Kidney tubule cell (primary cell): ENCODE results near the gene SRR.
"Not testable (repeated sequence)": the region's sequence is repeated elsewhere in the genome, so short reads cannot be mapped to it uniquely, and the experiment has no call there.

ENCODE experiments used
- DNase-seq: peaks from one replicate; pipeline ENCODE4 v3.0.0-alpha.2; 2018; ENCODE audit warnings: low spot score

SRR gene

DNA sequence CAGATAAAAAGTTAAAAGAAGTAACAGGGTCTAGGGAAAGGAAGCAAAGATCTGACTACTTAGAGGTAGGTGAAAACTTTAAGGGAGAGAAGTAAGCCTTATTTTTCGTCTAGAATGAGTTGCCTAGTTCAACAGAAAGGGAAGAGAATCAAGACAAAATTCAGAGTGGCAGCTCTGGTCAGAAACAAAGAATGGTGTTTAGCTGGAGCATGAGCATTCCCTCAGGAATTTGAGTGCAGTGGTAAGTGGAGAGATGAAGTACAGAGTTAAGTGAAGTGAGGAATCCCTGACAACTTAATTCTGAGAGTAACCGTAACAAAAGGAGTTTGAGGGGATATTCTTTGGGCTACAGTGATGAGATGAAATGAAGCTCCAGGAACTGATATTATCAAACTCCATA lies 11.7 kb upstream of the SRR start:
- DNase-seq, result peak; percentile 55

DNA sequence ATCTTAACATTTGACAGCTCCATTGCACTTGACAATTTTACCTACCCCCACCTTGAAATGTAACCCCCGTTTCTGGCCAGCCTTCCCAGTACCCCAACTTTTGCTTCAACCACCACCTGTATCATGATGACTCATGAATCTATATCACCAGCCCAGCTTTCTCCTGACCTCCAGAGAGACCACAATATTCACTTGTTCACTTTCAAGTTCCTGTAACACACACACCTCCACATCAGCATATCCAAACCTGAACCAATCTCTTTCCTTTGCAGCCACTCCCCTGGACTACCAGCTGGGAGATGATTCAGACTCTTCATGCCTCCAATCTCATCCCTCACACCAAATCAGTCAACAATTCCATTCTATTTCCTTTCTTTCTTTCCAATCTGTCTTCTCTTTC lies 8.2 kb upstream of the SRR start:
- DNase-seq, result peak; percentile 43

DNA sequence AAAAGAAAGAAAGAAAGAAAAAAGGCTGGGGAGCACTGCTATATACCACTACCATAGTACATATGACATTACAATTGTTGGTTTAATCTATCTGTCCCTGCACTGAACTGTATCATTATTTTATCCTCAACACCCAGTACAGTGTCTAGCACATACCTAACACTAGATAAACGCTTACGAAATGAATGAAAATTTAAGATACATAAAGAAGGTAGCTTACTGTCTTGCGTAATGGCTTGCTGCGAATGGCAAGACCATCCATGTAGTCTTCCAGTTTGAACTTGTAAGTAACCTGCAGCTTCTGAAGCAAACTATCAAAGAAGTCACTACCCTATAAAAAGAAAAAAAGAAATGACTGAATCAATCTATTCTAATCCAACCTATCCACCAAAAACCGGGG lies 6.7 kb upstream of the SRR start:
- DNase-seq, result no peak

DNA sequence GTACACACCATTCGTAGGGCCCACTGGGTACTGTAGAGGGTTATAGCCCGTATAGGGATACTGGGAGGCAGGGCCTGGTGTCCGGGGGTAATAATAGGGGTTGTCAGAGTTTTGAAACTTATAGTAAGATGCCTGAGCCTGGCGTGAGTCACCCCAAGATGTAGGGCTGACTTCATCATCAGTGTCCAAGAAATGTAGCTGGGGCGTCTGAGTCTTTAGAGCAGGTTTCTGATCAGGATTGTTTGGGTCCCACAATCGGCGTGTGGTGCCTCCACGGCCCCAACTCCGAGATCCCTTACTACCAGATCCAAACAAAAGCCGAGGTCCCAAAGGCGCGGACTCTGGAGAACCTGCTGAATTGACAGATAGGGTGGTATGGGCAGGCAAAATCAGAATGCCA lies 4.6 kb upstream of the SRR start:
- no peak for DNase-seq

DNA sequence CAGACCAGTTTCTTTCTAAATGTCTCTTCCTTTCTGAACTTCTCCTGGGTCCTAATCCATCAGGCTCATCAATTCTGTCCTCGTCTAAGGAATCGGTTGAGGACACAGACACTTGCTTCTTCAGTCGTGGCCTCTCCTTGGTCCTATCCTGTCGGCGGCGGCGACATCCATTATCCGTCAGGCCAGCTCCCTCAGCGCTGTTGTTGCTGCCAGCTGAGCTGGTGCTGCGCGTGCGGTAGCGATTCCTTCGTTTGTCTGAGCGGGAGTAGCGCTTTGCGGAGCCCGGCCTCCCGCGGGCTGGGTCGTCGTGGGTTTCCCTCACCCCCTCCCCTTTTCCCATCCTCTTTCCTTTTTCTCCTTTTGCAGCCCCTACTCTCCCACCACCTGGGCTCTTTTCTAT lies 4.0 kb upstream of the SRR start:
- DNase-seq, result no peak

DNA sequence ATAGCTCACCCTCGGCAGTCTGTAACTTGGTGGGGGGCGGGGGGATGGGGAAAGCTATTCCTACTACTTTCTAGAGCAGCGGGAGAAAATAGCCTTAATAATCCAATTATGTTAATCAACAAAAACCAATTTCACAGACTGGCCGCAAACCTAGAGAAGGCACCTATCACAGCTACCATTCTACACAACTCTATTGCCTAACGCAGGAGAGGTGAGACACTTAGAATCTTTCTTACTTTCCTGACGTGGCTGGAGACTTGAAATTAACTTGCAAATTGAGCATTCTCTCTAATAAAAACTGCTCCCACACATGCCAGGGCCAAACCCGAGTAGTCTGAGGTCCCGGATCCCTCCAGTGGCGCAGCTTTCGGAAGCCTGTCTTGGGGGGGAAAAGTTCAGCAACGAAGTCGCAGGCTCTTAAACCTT lies 959 bp upstream of the SRR start:
- no peak for DNase-seq

DNA sequence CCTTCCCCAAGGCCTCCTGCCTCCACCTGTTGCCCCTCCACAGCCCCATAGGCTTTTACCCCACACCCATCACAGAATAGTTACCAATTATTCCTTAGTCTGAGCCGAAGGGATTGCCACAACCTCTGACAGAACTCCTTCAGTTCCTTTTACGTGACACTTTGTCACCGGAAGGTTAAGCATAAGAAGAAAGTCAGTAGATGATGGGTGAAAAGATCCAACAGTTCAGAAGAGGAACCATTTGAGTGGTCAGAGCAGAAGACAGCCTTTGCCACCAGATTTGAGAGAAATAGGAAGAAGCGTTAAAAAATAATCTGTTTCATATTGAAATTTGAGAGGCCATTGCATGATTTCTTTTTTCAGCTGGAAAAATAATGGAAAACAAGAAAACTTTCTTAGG lies 1.2 kb downstream of the SRR start:
- DNase-seq, result no peak

DNA sequence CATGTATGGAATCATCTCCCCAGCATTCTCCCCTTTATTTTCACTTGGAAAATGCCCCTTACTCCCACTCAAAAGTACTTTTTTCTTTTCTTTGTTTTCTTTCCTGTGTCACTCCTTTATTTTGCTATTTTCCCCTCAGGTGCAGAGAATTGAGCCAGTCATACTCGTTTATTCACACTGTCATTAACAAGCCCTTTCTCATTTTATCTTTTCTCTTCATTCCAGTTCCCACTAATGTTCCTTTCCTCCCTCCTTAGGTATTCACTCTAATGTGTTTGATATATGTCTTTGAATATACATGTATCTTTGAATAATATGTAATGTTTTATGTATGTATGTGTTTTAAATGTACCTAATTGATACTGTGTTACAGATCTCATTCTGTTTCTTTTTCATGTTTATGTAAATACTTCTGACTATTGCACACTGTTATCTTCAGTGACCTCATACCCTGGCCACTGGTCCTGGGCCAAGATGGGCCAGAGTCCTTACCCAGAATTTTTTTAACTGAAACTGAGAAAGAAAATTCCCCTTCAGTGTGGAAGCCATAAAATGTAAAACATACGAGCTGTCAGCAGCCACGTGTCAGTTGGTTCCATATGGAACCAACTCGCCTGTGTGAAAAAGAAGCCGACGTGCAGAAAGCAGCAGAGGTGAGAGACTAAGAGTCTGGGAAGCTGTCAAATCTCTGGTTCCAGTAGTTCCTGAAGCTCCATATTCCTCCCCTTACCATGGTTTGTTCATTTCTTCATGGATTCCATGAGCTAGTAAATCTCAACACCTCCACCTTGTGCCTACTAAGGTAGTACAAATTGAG lies 5.8 kb downstream of the SRR start:
- DNase-seq, result no peak

DNA sequence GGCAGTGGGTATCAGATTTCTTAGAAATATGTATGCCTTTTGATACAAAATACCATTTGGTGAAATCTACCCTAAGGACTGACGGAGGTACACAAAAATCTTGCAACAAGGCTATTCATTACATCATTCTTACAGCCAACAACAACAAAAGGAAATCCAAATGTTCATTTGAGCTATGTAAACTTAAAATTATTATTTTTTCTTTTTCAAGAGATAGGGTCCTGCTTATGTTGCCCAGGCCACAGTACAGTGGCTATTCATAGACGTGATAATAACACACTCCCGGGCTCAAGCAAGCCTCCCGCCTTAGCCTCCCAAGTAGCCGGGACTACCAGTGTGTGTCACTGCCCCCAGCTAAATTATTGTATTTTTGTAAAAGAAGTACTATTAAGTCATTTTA lies 9.0 kb downstream of the SRR start:
- no peak for DNase-seq

DNA sequence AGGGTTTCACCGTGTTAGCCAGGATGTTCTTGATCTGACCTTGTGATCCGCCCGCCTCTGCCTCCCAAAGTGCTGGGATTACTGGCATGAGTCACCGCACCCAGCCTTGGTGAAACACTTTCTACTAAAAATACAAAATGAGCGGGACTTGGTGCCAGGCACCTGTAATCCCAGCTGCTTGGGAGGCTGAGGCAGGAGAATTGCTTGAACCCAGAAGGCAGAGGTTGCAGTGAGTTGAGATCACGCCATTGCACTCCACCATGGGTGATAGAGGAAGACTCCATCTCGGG lies 13.1 kb downstream of the SRR start:
- not testable (repeated sequence) for DNase-seq

DNA sequence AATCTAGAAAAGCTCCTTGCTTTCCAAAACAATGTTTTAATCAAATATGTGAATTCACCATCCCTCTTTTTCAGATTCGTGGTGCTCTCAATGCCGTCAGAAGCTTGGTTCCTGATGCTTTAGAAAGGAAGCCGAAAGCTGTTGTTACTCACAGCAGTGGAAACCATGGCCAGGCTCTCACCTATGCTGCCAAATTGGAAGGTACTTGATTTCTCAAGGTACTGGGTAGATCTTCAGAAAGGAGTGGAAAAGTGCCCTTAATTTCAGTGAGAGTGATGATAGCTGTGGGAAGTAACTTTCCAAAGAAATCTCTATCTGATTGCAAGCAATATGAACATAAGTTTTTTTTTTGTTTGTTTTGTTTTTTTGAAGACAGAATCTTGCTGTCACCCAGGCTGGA lies 14.0 kb downstream of the SRR start:
- no peak for DNase-seq

DNA sequence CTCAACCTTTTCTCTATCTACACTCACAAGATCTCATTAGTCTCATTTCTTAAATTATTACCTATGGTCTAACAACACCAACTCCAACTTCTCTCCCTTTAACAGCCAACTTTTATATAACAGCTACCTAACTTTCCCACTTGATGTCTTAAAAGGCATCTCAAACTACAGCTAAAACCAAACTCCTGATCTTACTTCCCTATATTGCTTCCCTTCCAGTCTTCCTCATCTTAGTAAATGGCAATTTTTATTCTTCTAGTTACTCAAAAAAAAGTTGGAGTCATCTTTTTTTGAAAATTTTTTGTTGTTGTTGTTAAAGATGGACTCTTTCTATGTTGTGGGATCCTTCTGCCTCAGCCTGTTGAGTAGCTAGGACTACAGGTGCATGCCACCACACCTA lies 15.3 kb downstream of the SRR start:
- no peak for DNase-seq

DNA sequence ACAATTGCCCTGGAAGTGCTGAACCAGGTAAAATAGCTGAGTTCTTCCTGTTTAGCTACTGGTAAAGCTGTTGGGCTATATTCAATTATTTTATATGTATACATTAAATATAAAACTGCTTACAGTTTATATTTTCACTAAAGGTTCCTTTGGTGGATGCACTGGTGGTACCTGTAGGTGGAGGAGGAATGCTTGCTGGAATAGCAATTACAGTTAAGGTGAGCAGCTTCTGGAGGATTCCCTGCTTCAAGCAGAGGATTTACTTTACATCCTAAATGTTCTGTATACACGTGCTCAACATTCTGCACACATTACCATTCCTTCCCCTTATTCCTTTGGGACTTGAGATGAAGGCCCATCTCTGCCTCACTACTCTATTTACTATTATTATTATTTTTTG lies 17.6 kb downstream of the SRR start:
- DNase-seq, result no peak

DNA sequence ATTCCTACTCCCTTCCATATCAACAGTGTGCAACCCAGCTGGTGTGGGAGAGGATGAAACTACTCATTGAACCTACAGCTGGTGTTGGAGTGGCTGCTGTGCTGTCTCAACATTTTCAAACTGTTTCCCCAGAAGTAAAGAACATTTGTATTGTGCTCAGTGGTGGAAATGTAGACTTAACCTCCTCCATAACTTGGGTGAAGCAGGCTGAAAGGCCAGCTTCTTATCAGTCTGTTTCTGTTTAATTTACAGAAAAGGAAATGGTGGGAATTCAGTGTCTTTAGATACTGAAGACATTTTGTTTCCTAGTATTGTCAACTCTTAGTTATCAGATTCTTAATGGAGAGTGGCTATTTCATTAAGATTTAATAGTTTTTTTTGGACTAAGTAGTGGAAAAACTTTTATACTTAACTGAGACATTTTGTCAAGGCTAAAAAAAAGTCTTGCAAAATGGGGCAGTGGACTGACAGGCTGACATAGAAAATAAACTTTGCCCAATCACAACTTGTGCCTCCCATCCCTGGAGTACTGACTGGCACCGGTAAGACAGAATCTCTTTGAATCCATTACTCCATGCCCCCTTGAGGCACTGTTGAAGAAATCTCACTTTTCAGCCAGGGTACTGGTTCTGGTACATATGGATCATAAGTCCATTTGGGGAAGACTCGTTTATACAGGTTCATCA lies 20.0 kb downstream of the SRR start:
- no peak for DNase-seq

DNA sequence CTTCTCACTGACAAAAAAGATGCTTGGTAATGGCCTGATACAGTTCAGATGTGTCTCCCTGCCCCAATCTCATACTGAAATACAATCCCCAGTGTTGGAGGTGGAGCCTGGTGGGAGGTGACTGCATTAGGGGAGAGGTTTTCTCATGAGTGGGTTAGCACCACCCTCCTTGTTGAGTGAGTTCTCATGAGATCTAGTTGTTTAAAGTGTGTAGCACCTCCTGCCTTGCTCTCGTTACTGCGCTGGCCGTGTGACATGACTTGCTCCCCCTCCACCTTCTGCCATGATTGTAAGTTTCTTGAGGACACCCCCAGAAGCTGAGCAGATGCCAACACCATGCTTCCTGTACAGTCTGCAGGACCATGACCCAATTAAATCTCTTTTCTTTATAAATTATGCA lies 27.6 kb downstream of the SRR start:
- no peak for DNase-seq

DNA sequence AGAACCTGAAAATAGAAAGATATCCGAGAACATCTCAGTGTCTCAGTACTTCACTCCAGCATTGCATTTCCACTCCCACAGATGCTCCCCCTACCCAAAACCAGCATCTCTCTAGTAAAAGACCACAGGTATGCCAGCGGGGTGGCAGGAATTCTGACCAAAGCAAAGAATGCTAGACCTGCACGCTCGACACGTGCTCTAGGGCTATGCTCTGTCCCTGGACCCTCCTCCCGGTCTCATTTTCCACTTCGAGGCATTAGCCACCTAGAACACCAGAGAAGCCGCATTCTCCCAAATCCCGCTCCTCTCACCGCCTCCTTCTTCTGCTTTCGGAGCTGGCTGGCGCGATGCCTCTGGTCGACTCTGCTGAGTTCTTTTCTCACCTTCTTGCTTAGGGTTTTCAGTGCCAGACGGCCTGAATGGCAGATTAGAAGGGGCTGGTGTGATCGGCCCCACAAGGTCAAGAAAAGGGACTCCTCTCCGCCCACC lies 32.0 kb downstream of the SRR start:
- peak; percentile 43 for DNase-seq

DNA sequence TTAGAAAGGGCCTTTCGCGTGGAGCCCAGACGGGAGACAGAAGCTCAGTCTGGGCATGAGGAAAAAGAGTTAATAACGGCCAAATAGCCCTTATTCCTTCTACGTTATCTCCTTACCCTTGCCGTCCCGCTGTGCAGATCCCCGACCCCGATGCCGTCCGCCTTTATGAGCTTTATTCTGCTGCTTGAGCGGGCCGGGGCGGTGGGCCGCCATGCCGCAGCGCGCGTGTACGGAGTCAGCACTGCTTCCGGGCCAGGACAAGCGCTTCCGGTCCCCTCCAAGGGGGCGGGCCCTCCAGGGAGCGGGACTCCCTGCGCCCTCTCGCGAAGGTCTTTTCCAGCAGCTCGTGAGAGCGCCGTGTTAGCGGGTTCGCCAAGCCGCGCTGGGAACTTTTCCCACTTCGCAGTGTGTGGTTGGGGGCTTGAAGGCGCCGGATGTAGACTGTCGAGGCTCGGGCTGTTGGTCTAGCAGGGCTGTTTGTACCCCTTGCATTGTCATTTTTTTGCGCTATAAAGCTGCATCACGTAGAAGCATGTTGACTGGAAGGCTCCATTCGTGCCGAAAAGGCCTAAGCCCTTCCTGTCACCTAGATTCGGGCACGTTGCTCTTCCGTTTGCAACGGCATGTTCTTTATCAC lies 32.6 kb downstream of the SRR start, which contains the start of gene TSR1:
TSR1 (minus strand) TSS at position 243 of the 637 bp plus-strand sequence; CDS start at position 213, 30 bp downstream.
- DNase-seq, result peak; percentile 91

DNA sequence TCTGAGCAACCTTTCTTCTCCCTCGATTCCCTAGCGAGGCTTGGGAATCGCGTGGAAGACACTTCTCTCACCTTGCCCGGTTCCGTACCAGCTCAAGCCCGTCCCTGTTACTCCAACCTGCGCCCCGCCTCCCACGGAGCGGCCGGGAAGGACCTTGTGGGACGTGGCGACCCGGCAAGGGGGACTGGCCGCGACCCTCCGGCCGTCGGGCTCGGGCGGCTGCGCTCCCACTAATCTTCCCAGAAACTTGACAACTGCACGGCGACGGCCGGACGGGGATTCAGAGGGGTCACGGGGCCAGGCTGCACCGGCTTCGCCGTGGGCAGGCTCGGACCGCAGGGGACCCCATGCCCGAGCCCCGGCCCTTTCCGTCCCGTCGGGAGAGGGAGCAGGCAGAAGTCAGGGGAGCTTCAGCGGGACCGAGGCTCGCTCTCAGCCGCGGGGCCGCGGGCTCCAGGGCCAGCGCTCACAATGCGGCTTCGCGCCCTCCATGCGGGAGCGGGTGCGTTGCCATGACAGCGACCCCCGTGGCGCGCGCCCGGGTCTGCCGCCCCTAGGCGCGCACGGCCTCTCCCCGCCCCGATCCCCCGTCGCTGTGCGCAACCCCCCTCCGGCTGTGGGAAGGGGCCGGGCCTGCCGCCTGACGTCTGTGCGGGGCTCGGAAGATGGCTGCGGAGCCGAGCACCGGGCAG lies 33.2 kb downstream of the SRR start, which contains the start of gene SGSM2:
SGSM2 (plus strand) TSS at position 650 of the 692 bp plus-strand sequence. CDS start 188 bp downstream, outside the sequence.
- peak; percentile 49 for DNase-seq

DNA sequence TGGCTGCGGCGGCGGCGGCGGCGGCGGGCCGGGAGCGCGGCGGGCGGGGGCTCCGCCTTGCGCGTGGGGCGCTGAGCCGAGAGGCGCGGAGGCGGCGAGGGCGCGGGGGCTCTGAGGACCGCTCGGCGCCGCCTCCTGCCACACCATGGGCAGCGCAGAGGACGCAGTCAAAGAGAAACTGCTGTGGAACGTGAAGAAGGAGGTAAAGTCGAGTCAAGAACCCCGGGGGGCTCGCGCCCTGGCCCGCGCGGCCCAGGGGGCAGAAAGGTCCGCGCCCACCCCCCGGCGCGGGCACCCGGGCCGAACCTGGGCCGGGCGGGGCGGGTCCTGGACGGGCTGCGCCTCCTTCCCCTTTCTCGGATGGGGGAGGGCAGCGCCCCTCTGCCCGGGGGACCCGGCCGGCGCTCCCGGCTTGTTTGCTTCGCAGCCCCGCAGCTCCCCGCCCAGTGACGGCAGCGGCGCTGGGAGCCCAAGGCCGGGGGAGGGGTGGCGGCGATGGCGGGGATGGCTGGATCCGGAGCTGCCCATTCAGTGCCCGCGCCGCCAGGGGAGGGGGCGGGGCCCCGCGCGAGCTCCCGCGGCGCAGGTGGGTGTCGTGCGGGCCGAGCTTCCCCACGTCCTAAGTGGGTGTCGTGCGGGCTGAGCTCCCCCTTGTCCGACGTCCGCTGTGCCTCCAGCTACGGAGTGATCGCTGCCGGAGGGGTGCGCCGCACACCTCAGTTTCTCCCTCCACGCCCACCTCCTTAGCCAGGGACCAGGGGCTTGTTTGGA lies 34.0 kb downstream of the SRR start:
- peak; percentile 64 for DNase-seq

DNA sequence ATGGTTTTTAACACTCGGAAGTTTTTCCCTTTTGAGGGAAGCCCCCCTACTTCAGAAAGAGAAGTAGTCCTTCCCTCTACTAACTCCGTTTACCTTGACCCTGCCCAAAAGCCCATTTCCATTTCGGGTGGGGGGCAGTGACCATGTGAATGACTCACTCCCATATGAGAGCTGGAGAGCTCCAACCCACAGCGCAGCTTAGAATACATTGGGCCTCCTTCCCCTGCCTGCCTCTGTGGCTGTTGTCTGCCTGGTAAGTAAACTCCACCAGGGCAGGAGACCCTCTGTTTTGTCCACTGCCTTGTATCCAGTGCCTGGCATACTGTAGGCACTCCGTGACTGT lies 34.5 kb downstream of the SRR start:
- peak; percentile 15 for DNase-seq

DNA sequence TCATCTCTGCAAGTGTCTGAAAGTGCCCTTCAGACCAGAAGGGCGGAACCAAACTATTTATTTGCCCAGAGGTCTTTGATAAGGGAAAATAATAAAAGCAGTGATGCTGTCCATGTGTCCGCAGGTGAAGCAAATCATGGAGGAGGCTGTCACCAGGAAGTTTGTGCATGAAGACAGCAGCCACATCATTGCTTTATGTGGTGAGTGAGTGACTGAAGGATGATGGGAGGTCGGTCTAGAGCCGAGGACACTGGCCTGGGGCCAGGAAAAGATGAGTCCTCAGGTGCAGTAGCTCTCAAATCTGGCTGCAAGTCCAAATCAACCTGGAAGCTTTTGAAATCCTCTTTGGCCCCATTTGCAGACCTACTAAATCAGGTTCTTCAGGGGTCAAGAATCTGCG lies 39.7 kb downstream of the SRR start:
- DNase-seq, result peak; percentile 64

DNA sequence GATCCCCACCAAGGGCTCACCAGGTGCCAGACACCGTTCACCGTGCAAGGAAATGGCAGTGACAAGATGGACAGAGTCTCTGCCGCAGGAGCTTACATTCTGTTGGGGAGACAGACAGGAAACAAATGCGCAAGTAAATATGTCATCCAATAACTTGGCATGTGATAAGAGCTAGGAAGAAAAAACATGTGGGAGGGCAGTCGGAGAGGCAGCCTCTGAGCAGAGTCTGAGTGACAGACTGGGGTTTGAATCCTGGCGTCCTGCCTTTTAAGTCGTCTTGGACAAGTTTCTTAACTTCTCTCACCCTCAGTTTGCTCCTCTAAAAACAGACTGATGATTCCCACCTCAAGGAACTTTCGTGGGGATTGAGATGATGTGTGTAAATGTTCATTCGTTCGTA lies 40.8 kb downstream of the SRR start:
- no peak for DNase-seq
